SH-SY5Y (cell line): ENCODE results near the gene U2AF1L4.

Experiments used
- GATA2 ChIP-seq: IDR thresholded peaks from 2 replicates; pipeline ENCODE4 v1.6.1; 2011; ENCODE audit warnings: mild to moderate bottlenecking, low read depth, low read length
- GATA3 ChIP-seq: IDR thresholded peaks from 2 replicates; pipeline ENCODE4 v1.6.1; 2011; ENCODE audit warnings: low read depth, mild to moderate bottlenecking, low read length, moderate library complexity

The U2AF1L4 gene

DNA sequence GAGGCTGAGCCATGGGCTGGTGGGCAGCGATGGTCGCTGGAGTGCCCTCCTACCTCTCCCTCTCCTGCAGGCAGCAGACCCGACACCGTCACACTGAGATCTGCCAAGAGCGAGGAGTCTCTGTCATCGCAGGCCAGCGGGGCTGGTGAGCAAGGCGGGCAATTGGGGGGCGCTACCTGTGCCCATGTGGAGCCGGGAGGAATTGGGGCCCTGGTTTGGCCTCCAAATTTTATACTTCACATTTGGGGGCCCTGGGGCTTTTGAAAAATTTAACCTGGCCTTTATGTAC lies 40.1 kb upstream of the U2AF1L4 start:
- TF ChIP-seq GATA2 (no peak), GATA3 (no peak)

DNA sequence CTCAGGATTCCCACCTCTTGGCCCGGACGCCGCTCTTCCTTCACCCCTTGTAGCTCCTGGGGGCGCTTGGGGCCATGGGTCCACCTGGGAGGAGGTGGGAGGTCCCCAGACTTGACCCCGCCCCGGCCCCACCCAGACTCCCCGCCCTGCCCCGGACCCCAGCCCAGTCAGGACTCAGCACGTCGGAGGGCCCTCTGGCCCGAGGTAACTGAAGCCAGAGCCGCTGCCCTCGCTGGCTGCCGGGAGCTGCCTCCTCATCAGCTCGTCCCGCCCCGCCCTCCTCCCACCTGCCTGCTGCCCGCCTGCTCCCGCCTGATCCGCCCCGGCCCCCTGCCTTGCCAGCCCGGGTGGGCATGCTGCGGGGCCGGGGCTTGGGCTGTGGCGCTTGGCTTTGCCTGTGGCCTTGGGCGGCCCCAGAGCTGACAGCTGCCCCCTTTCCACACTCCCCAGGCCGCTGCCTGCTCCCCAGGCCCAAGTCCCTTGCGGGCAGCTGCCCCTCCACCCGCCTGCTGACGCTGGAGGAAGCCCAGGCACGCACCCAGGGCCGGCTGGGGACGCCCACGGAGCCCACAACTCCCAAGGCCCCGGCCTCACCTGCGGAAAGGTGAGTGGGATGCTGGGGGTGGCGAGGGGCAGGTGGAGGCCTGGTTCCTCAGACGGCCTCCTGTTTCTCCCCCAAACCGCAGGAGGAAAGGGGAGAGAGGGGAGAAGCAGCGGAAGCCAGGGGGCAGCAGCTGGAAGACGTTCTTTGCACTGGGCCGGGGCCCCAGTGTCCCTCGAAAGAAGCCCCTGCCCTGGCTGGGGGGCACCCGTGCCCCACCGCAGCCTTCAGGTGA lies 39.5 kb upstream of the U2AF1L4 start:
- TF ChIP-seq GATA2 (no peak), GATA3 (no peak)

DNA sequence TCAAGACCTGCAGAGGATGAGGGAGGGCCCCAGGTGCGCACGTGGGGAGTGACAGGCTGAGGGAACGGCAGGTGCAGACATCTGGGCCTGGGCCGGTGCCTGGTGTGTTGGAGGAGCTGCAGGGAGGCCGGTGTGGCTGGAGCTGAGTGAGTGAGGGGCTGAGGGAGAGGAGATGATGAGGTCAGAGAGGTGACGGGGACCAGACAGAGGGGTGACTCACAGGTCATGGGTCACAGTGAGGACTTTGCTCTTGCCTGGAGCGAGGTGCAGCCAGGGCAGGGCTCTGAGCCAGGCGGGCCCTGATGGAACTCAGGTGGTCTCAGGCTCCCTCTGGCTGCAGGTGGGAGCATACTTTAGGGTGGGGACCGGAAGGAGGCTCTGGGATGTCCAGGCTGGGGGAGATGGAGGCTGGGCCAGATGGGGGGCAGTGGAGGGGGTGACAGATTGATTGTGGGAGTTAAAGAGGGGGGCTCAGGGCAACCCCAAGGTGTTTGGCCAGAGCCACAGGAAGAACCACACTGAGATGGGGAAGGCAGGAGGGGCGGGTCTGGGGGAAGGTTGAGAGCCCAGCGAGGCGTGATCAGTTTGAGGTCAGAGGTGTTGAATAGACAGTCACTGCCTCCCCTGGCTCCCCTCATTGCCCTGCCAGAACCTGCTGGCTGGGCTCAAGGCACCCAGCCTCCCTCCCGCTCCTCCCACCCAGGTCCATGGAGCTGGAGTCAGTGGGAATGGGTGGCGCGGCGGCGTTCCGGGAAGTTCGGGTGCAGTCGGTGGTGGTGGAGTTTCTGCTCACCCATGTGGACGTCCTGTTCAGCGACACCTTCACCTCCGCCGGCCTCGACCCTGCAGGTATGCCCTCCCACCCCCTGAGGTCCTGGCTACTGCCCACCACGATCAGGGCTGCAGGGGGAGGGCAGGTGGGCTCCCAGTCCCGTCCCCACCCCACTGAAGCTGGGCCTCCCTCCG lies 38.5 kb upstream of the U2AF1L4 start:
- TF ChIP-seq GATA2 (no peak), GATA3 (no peak)

DNA sequence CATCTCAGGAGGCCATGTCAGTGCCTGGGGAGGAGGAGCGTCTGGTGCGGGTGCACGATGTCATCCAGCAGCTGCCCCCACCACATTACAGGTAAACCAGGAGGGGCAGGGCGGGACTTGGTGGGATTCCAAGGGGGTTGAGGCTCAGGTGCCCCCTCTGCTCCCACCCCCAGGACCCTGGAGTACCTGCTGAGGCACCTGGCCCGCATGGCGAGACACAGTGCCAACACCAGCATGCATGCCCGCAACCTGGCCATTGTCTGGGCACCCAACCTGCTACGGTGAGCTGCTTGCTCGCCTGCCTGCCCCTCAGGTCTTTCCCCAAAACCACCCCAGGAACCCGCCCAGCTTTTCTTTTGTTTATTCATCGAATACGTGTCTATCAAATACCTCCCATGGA lies 37.4 kb upstream of the U2AF1L4 start:
- no peak for TF ChIP-seq GATA3
- TF ChIP-seq GATA2, result no peak

DNA sequence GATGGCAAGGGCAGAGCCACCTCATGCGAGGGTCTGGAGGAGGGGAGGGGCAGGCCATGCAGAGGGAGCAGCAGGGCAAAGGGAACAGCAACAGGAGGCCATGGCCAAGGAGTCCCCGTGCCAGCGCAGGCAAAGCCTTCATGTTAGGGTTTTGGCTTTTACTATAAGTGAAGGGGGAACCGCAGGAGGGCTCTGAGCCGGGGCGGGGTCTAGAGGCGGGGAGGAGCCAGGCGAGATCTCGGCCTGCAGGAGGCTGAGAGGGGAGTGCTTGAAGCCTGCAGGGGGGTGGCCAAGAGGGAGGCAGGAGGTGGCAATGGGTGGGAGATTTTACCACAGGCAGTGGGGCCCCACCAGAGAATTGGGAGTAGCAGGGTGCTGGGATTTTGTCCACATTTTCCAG lies 36.4 kb upstream of the U2AF1L4 start:
- no peak for TF ChIP-seq GATA3
- TF ChIP-seq GATA2, result no peak

DNA sequence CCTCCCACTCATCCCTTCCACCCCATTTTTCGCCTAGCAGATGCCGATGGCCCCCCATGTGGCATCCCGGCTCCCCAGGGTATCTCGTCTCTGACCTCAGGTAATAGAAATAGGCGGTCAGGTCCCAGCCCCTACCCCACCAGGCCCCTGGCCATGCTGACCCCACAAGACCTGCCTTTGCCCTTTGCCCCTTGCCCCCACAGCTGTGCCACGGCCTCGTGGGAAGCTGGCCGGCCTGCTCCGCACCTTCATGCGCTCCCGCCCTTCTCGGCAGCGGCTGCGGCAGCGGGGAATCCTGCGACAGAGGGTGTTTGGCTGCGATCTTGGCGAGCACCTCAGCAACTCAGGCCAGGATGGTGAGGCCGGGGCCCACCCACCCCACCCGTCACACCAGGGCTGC lies 35.5 kb upstream of the U2AF1L4 start:
- TF ChIP-seq GATA3 (no peak), GATA2 (no peak)

DNA sequence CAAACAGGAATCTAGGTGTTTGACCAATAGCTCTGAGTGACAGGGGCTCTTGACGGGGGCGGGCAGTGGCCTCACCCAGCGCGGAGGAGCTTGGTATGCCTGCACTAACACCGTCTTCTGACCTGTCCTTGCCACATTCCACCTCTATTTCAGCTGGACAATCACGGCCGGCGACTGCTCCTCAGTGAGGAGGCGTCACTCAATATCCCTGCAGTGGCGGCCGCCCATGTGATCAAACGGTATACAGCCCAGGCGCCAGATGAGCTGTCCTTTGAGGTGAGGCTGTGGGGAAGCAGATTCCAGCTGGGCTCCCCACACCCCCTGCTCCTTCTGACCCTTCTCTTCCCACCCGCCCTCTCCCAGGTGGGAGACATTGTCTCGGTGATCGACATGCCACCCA lies 34.8 kb upstream of the U2AF1L4 start:
- TF ChIP-seq GATA3, result no peak
- TF ChIP-seq GATA2, result no peak

DNA sequence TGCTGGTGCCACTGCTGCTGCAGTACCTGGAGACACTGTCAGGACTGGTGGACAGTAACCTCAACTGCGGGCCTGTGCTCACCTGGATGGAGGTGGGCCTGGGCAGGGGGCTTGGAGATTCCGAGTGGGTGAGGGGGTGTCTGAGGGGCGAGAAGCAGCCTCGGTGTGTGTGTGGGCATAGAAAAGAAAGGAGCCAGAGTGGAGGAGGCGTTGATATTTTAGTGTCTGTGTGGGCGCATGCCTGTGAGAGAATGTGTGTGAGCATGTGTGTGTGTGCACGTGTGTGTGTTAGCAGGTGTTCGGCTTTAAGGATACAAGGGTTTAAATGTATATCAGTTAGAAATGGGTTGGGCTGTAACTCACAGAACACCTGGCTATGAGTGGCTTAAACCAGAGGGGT lies 33.8 kb upstream of the U2AF1L4 start:
- no peak for TF ChIP-seq GATA2
- TF ChIP-seq GATA3, result no peak

DNA sequence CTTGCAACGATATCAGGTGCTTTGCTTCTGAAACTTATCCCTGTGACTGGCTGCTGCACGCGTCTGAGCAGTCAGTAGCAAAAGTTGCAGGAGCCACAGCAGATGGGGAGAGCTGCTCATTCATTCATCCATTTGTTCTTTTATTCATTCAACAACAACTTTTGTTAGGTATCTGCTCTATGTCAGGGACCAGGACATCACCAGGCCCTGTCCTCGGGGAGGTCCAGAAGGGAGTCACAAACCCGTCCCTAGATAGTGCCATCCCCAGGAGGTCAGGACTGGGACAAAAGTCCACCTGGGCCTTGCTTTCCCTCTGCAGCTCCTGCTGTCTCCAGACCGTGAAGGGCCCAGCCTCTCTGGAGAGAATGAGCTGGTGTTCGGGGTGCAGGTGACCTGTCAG lies 32.7 kb upstream of the U2AF1L4 start:
- no peak for TF ChIP-seq GATA3
- TF ChIP-seq GATA2, result no peak

DNA sequence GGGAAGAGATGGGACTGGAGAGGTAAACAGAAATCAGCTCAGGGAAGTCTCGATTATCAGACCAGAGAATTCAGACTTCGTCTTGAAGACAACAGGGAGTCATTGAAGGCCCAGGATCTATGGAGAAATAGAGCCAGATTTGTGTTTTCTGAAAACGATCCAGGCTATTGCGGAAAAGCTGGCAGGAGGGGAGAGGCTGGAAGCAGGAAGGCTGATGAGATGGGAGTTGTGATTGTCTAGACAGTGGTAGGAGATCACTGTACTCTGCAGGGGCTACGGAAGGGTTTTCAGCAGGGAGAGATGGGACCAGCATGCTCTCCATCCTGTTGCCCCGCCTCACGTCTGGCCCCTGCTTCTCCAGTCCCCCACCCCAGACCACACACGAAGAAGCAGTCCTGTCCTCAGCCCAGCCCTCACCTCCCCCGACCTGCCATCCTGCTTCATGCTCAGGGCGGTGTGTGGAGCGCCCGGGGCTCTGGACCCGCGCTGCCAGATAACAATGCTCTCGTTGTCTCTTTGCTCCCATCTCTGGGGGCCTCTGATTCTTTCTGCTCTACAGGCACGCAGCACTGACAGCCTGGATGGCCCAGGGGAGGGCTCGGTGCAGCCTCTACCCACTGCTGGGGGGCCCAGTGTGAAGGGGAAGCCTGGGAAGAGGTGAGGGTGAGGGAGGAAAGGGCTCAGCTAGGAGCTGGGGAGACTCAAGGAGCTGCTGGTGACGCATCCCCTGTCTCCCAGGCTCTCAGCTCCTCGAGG lies 32.0 kb upstream of the U2AF1L4 start:
- TF ChIP-seq GATA2 (no peak), GATA3 (no peak)

DNA sequence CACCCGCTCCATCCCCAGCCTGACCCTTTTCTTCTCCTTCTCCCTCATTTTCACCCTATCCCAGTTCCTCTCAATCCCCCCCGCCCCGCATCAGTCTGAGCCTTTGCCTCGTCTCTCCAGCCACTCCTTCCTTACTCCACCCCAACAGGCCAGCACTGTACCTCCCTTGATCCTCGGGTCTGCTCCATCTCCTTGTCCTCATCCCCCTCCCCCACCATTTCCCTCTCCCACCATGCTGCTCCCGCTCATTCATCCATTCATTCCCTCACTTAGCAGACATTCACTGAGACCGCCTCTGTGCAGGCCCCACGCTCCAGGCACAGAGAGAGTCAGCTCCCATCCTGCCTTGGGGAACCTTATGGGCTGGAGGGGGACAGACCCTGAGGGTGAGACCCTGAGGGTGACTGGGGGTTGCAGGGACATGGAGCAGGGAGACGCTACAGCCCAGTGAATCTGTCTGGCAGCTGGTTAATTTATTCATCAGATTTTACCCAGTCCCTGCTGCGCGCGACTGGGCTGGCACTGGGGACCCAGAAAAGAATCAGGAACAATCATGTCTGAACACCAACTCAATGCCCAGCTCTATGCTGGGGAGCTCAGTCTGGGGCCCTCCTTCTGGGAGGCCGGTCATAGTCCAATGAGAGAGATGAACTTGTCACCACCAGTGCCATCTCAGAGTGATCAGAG lies 31.0 kb upstream of the U2AF1L4 start:
- TF ChIP-seq GATA2, result no peak
- TF ChIP-seq GATA3, result no peak

DNA sequence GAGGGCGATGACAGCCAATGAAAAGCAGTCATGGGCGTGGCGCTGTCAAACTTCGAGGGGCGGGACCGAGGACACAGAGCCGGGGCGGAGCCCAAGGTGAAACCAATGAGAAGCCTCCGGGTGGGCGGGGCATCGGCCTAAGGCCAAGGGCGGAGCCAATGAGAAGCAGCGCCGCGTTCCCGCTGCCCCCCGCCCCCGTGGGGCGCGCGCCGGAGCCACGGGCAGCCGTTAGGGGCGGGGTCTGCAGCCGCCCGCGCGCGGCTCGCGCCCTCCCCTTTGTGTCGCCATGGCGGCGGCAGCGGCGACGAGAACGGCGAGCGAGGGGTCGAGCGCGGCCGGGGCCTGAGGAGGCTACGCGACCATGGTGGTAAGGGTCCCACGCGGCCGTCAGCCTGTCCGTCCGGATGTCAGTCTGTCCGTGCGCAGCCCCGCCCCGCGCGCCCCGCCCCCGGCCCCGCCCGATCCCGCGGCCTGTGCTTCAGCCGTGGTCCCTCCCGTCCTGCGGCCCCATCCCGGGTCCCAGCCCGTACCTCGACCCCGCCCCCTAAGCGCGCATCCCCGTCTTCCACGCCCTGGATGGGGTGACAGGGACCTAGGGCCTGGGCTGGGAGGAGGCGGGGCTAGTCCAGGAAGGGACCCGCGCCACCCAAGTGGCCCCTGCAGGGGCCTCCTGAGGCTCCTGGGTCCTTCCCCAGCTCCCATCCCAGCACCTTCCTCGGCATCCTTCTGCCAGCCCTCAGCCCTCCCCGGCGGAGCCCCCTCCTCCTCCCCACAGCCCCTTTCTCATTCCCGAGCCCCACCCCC lies 30.3 kb upstream of the U2AF1L4 start, which contains the start of gene ARHGAP33:
Gene ARHGAP33 (plus strand): TSS at position 267 of the 804 bp plus-strand sequence. CDS start 95 bp downstream, at position 362.
- TF ChIP-seq GATA3 (no peak), GATA2 (no peak)

DNA sequence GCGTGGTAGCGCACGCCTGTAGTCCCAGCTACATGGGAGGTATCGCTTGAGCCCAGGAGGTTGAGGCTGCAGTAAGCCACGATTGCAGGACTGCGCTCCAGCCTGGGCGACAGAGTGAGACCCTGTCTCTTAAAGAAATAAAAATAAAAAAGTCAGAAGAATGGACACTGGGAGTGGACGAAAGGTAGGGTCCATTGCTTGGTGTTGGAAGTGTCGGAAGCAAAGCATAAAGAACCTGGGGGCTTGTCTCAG lies 29.8 kb upstream of the U2AF1L4 start:
- TF ChIP-seq GATA3 (no peak), GATA2 (no peak)
